Hematopoietic multipotent progenitor cell treated with erythropoietin and hydrocortisone succinate and interleukin-3 and kit ligand, for 6 days (in vitro differentiated cells): ENCODE data around the gene PTPRN2.
"Not testable (repeated sequence)": the region's sequence is repeated elsewhere in the genome, so short reads cannot be mapped to it uniquely, and the experiment has no call there.

Experiments
- DNase-seq: peaks from one replicate; pipeline ENCODE4 v3.0.0-alpha.2; 2015

The PTPRN2 gene

GRCh38 chr7:157727964-157728615 lies 859.5 kb downstream of the PTPRN2 start:
- DNase-seq: no peak

DNA sequence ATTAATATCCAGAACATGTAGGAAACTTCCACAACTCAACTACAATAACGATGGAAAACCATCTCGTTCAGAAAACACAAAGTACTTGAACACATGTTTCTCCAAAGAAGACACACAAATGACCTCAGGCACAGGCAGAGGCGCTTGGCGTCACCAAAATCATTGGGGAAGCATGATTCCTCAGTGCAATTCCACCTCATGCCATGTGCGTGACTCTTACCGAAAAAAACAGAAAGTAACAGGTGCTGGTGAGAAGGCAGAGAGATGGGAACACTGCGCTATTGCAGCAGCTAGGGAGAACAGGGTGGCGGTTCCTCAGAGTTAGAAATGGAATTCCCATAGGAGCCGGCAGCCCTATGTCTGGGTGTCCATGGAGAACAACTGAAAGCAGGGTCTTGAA lies 860.9 kb downstream of the PTPRN2 start:
- DNase-seq: no peak

DNA sequence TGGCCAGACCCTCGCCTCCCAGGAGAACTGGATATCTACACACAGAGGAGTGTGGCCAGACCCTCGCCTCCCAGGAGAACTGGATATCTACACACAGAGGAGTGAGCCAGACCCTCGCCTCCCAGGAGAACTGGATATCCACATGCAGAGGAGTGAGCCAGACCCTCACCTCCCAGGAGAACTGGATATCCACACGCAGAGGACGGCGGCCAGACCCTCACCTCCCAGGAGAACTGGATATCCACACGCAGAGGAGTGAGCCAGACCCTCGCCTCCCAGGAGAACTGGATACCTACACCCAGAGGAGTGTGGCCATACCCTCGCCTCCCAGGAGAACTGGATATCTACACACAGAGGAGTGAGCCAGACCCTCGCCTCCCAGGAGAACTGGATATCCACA lies 862.3 kb downstream of the PTPRN2 start:
- DNase-seq: not testable (repeated sequence)

DNA sequence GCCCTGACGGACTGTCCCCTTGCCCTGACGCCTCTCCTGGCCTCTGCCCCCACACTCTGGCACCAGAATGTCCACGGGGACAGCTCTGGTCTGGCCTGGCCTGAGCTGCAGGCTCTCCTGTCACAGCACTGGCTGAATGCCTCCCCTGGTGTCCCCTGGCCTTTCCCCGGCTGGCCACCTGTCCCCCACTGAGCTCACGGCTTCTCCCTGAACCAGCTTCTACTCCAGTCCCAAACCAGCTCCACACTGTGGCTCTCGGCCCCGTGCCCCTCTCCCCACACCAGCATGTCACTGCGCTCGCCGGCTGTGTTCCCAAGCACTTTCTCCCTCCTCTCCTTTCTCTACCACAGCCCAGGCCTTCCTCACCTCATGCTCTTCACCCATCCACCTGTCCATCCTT lies 864.4 kb downstream of the PTPRN2 start:
- no peak for DNase-seq

GRCh38 chr7:157722137-157723060 lies 865.2 kb downstream of the PTPRN2 start:
- DNase-seq: no peak

DNA sequence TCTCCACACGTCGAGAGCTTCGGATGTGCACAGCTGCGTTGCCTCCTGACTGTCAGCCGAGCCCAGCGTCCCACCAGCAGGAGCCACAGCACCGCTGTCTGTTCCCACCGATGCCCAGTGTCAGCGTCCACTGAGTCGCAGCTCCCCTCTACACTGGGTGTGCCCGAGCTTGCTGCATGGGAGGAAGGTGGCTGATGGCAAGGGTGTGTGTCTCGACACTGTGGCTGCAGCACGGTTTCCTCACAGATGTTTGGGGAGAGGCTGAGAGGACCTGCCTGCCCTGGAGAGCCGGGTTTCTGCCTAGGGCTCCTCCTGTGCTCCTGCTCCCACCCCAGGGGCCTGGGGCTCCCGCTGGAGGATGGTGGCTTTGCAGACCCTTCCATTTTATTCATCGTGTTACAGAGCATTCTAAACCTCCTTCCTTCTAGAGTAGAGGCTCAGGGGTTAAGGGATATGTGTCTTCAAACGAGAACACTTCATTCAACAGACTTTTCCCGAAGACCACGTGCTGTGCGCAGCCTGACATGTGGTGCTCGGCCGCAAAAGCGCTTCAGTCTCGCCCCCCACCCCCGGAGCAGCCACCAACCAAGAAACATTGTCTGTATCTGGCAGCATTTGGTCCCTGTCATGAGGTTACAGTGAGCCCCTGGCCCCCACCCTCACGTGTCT lies 866.0 kb downstream of the PTPRN2 start:
- DNase-seq: no peak

- no peak for DNase-seq
Observed at GRCh38 chr7:157719705-157720655, 867.6 kb downstream of the PTPRN2 start.

GRCh38 chr7:157719008-157719682 lies 868.5 kb downstream of the PTPRN2 start:
- DNase-seq: no peak

DNA sequence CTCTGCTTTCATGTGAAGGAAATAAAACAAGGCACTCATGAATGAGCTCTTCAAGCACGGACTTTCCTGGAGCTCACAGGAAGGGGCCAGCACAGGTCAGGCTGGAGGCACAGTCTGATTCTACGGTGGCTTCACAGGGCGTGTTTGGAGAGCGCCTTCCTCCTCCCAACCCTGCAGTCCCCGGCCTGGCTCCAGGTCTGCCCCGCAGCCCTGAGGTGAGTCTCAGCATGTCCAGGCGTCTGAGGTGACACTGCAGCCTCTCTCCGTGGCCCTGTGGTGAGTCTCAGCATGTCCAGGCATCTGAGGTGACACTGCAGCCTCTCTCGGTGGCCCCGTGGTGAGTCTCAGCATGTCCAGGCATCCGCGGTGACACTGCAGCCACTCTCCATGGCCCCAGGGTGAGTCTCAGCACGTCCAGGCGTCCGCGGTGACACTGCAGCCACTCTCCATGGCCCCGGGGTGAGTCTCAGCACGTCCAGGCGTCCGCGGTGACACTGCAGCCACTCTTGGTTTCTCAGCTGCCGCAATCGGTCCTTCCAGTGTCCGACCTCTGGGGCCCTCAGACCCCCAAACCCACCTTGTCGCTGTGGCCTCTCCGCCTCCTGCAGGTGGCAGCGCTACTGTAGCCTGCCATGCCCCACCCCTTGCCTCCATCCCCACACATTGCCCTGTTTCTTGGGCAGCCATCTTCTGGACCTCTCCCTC lies 869.2 kb downstream of the PTPRN2 start:
- no peak for DNase-seq

DNA sequence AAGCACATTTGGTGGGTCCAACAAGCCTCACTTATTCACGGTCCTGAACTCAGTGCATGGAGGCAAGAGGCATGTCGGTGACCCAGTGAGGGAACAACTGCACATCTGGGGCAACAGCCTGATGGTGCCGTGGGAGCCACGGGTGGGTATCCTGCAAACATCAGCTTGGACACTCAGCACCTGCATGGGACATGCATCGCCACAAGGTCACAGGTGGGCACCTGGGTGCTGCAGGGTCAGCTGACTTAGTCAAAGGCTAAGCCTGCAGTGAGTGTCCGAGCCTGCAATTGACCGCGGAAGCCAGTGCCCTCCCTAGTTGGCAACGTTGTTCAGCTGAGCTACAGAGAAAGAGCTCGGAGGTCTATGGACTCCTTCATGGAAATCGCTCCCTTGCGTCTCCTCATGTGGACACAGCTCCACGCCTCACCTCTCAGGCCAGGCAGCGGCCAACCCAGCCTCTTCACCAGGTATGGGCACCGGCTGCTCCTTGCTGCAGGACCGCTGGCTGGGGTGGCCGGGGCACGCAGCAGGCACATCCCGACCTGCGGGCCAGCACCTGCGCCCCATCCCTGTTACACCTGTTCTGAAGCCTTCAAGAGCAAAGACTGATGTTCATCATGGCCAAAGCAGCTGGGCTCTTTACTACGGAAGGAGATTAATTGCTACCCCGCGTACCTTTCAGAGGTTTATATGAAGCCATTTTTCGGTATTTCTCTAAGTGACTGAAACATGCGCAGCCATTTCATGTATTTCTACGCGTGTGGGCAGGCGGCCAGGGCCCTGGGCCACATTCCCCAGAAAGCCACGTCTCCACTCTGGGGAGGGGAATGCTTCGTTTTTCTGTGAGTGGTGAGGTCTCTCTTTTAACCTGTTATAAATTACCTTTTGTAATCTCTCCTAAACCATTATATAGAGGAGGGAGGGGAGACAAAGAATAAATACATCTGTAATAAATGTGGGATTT lies 870.1 kb downstream of the PTPRN2 start:
- no peak for DNase-seq

- DNase-seq: no peak
Observed at GRCh38 chr7:157715938-157716280, 871.7 kb downstream of the PTPRN2 start.

- no peak for DNase-seq
Observed at GRCh38 chr7:157715071-157715937, 872.3 kb downstream of the PTPRN2 start.

DNA sequence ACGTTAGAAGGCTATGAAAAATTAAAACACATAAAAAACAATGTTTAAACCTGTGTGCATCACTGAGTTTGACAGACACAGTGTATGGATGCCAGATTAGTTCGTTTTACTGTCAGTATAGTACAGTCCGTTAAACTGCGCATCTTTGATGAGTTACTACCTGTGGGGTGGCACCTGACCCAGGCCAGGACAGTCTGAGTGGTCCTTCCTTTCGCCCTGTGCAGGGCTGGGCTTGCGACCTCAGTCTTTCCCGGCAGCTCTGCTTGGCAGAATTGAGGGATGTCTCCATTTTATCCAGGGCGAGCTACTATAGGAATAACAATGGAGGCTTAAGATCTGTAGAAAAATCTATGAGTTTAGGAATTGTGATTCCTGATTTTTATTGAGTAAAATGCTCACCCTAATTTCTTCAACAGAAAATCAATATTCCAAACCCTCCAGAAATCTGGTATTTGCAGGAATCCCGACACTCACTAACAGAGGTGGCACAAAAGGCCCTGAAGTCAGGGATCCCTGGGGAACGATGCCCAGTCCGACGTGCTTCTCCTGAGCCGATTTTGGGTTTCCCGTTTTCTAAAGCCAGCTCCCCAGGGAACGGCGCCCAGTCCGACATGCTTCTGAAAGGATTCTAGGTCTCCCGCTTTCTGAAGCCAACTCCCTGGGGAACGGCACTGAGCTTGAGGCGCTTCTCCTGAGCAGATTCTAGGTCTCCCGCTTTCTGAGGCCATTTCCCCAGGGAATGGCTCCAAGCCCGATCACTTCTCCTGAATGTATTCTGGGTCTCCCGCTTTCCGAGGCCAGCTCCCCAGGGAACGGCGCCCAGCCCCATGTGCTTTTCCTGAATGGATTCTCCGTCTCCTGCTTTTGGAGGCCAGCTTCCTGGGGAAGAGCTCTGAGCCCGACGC lies 873.2 kb downstream of the PTPRN2 start:
- no peak for DNase-seq

GRCh38 chr7:157713591-157713990 lies 874.0 kb downstream of the PTPRN2 start:
- DNase-seq: no peak

DNA sequence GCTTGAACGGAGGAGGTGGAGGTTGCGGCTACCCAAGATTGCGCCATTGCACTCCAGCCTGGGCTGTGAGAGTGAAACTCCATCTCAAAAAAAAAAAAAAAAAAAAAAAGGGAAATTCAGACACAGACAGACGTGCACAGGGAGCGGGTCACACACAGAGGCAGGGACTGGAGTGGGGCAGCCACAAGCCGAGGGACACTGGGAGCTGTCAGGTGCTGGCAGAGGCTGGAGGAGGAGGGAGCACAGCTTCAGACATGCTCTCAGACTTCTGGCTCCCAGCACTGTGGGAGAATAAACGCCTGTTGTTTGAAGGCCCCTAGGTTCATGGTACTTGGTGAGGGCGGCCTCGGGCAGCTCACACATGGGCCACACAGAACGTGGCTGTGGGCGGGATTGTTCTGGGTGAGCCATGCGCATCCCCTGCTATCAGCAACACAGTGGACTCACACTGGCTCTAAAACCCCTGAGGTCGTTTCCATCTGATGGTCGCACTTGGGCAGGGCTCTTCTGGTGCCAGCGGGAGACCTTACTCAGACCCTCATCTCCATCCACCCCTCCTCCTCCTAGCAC lies 874.9 kb downstream of the PTPRN2 start:
- DNase-seq: no peak

GRCh38 chr7:157711353-157711888 lies 876.2 kb downstream of the PTPRN2 start:
- no peak for DNase-seq

GRCh38 chr7:157710396-157710795 lies 877.2 kb downstream of the PTPRN2 start:
- DNase-seq: no peak
